ENCODE measurements around the gene HAVCR2.

HAVCR2 gene

DNA sequence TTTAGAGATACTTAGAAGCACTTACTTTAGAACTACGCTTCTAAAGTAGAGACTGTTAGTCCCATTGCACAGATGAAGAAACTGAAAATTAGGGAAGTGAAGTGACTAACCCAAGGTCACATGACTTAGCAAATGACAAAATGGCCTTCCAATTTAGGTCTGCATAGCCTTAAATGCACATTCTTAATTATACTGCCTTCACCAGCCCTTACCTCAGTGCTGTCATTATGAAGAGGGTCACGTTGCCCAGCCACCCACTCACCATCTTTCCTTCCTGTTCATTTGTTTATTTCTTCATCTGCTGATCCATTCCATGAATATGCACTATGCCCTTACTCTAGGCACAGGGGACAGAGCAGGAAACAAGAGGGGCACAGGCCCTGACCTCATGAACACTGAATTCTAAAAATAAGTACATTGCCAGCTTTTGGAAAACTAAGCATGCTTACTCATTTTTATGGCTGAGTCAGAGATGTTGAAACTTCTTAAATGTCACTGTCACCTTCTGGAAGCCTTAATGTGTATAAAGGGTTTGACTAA lies 8.6 kb downstream of the HAVCR2 start:
- peaks cover 0 to 3% (median 0%) of the 10 kb centered on the region in 4 experiments for H3K4me1 ChIP-seq (ENCODE audit: control extremely low read depth in 1 of 4, control insufficient read depth in 4 of 4, insufficient read depth in 4 of 4, low read length in 3 of 4)
- CTCF ChIA-PET = no interaction called here
- peak in 2 of 3 donors; percentile 37 to 51 for DNase-seq
- no peaks in the 10 kb centered on the region for H3K27me3 ChIP-seq (replicated peaks in 2 of 5; ENCODE audit: control insufficient read depth in 4 of 5, insufficient read depth in 5 of 5, low read length in 4 of 5)
- WGBS (ENCODE audit: insufficient coverage) = 86% methylated on average over 2 of the region's 2 CpGs
- no peak overlapping the region for H3K27ac ChIP-seq (ENCODE audit: insufficient read depth in 1 of 2, low read depth in 1 of 2, low read length in 2 of 2, poor library complexity in 1 of 2, severe bottlenecking in 2 of 2)
- H3K4me3 ChIP-seq (ENCODE audit: control insufficient read depth in 1 of 7, extremely low read depth in 1 of 7, insufficient read depth in 4 of 7, low read depth in 2 of 7, low read length in 6 of 7) = no peak overlapping the region
- POLR2A ChIA-PET = no interaction called here
- peaks cover 0 to 27% (median 0%) of the 10 kb centered on the region in 4 experiments for H3K36me3 ChIP-seq (ENCODE audit: control insufficient read depth in 4 of 4, insufficient read depth in 4 of 4, low read length in 3 of 4)
- H3K9me3 ChIP-seq (ENCODE audit: control extremely low read depth in 1 of 5, control insufficient read depth in 4 of 5, insufficient read depth in 2 of 5, low read depth in 1 of 5, low read length in 4 of 5) = no peaks in the 10 kb centered on the region

- DNase-seq = no peak
- Histone ChIP-seq H3K27me3 (replicated peaks in 2 of 5; ENCODE audit: control insufficient read depth in 4 of 5, insufficient read depth in 5 of 5, low read length in 4 of 5) (no peaks in the 10 kb centered on the region), H3K4me1 (ENCODE audit: control extremely low read depth in 1 of 4, control insufficient read depth in 4 of 4, insufficient read depth in 4 of 4, low read length in 3 of 4) (no peaks in the 10 kb centered on the region), H3K9me3 (ENCODE audit: control extremely low read depth in 1 of 5, control insufficient read depth in 4 of 5, insufficient read depth in 2 of 5, low read depth in 1 of 5, low read length in 4 of 5) (no peaks in the 10 kb centered on the region), H3K27ac (ENCODE audit: insufficient read depth in 1 of 2, low read depth in 1 of 2, low read length in 2 of 2, poor library complexity in 1 of 2, severe bottlenecking in 2 of 2) (no peak overlapping the region), H3K4me3 (ENCODE audit: control insufficient read depth in 1 of 7, extremely low read depth in 1 of 7, insufficient read depth in 4 of 7, low read depth in 2 of 7, low read length in 6 of 7) (no peak overlapping the region), H3K36me3 (ENCODE audit: control insufficient read depth in 4 of 4, insufficient read depth in 4 of 4, low read length in 3 of 4) (peaks cover 0 to 46% (median 4%) of the 10 kb centered on the region in 4 experiments)
- WGBS (ENCODE audit: insufficient coverage) = 100% methylated on average over 1 of the region's 3 CpGs
- ChIA-PET CTCF (no interaction called here), POLR2A (no interaction called here)
Observed at GRCh38 chr5:157088342-157088990, 20.4 kb downstream of the HAVCR2 start.

DNA sequence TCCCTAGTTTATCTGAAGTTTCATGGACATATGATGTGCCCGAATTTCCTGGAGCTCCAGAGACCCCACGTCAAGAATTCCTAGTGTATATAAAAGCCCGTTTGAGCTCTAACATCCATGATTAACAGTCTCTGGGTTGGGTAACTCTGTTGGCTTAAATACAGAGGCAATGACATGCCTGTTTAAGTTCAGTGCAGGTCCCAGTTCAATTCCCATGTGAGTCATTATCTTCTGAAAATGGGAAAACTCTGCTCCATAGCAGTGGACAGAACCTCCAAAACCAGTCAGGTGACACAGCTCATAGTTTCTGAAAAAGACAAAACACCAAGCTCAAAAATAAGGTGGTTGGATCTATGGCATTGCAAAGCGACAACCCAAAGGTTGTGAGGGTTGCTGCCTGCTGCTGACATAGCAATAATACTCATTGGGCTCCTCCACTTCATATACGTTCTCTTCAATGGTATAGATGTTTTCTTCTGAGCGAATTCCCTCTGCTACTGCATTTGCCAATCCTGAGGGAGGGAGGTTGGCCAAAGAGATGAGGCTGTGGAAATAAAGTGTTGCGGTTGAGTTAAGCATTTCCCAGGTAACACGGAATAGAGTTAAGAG lies 22.0 kb downstream of the HAVCR2 start:
- POLR2A ChIA-PET = no interaction called here
- Histone ChIP-seq H3K27ac (ENCODE audit: insufficient read depth in 1 of 2, low read depth in 1 of 2, low read length in 2 of 2, poor library complexity in 1 of 2, severe bottlenecking in 2 of 2) (no peak overlapping the region), H3K9me3 (ENCODE audit: control extremely low read depth in 1 of 5, control insufficient read depth in 4 of 5, insufficient read depth in 2 of 5, low read depth in 1 of 5, low read length in 4 of 5) (no peaks in the 10 kb centered on the region), H3K4me3 (ENCODE audit: control insufficient read depth in 1 of 7, extremely low read depth in 1 of 7, insufficient read depth in 4 of 7, low read depth in 2 of 7, low read length in 6 of 7) (no peak overlapping the region), H3K36me3 (ENCODE audit: control insufficient read depth in 4 of 4, insufficient read depth in 4 of 4, low read length in 3 of 4) (peaks cover 0 to 42% (median 4%) of the 10 kb centered on the region in 4 experiments), H3K27me3 (replicated peaks in 2 of 5; ENCODE audit: control insufficient read depth in 4 of 5, insufficient read depth in 5 of 5, low read length in 4 of 5) (no peaks in the 10 kb centered on the region), H3K4me1 (ENCODE audit: control extremely low read depth in 1 of 4, control insufficient read depth in 4 of 4, insufficient read depth in 4 of 4, low read length in 3 of 4) (no peaks in the 10 kb centered on the region)
- no peak for DNase-seq
- WGBS (ENCODE audit: insufficient coverage) = 100% methylated on average over 1 of the region's 8 CpGs
- CTCF ChIA-PET = no interaction called here

DNA sequence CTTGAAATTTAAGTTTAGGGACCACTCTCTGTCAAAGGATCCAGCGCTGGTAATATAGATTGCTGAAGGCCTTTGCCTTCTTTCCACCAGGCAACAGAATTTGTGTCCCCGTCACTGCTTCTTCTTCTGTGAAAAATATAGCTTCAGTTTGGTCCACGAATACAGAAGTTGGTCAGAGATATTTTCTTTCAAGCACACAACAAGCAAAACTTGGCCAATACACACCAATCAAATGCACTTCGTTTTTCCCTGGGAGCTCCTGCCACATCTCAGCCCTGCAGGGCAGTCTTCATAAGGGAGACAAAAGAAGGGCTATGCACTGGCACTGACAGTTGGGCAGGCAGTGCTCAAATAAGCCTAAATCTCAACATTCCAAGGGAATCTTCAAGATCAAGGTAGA lies 22.9 kb downstream of the HAVCR2 start:
- CTCF ChIA-PET = no interaction called here
- Histone ChIP-seq H3K27me3 (replicated peaks in 2 of 5; ENCODE audit: control insufficient read depth in 4 of 5, insufficient read depth in 5 of 5, low read length in 4 of 5) (no peaks in the 10 kb centered on the region), H3K4me1 (ENCODE audit: control extremely low read depth in 1 of 4, control insufficient read depth in 4 of 4, insufficient read depth in 4 of 4, low read length in 3 of 4) (no peaks in the 10 kb centered on the region), H3K36me3 (ENCODE audit: control insufficient read depth in 4 of 4, insufficient read depth in 4 of 4, low read length in 3 of 4) (peaks cover 0 to 38% (median 4%) of the 10 kb centered on the region in 4 experiments), H3K27ac (ENCODE audit: insufficient read depth in 1 of 2, low read depth in 1 of 2, low read length in 2 of 2, poor library complexity in 1 of 2, severe bottlenecking in 2 of 2) (no peak overlapping the region), H3K9me3 (ENCODE audit: control extremely low read depth in 1 of 5, control insufficient read depth in 4 of 5, insufficient read depth in 2 of 5, low read depth in 1 of 5, low read length in 4 of 5) (no peaks in the 10 kb centered on the region), H3K4me3 (ENCODE audit: control insufficient read depth in 1 of 7, extremely low read depth in 1 of 7, insufficient read depth in 4 of 7, low read depth in 2 of 7, low read length in 6 of 7) (no peak overlapping the region)
- POLR2A ChIA-PET = no interaction called here
- no peak for DNase-seq
- WGBS (ENCODE audit: insufficient coverage) = 97% methylated on average over 3 of the region's 4 CpGs

DNA sequence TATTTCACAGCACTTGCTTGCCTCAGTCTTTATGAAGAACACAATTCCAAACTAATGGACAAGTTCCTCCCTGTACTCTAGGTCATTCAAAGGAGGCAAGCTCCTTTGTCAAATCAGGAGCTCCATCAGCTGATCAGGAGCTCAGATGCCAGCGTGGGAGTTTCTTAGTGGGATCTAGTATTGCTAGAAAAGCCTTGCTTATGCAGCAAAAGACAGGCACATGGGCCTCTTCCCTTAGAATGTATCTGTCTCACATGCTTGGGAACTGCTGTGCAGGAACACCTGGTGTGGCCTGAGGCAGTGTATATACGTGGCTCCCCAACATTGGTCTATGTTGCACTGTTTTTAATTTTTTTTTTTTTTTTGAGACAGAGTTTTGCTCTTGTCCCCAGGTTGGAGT lies 28.6 kb downstream of the HAVCR2 start:
- ChIA-PET POLR2A (no interaction called here), CTCF (no interaction called here)
- no peak for DNase-seq
- no peak overlapping the region for H3K27ac ChIP-seq (ENCODE audit: insufficient read depth in 1 of 2, low read depth in 1 of 2, low read length in 2 of 2, poor library complexity in 1 of 2, severe bottlenecking in 2 of 2)
- H3K27me3 ChIP-seq (replicated peaks in 2 of 5; ENCODE audit: control insufficient read depth in 4 of 5, insufficient read depth in 5 of 5, low read length in 4 of 5) = no peaks in the 10 kb centered on the region
- no peaks in the 10 kb centered on the region for H3K9me3 ChIP-seq (ENCODE audit: control extremely low read depth in 1 of 5, control insufficient read depth in 4 of 5, insufficient read depth in 2 of 5, low read depth in 1 of 5, low read length in 4 of 5)
- no peaks in the 10 kb centered on the region for H3K4me1 ChIP-seq (ENCODE audit: control extremely low read depth in 1 of 4, control insufficient read depth in 4 of 4, insufficient read depth in 4 of 4, low read length in 3 of 4)
- no peak overlapping the region for H3K4me3 ChIP-seq (ENCODE audit: control insufficient read depth in 1 of 7, extremely low read depth in 1 of 7, insufficient read depth in 4 of 7, low read depth in 2 of 7, low read length in 6 of 7)
- WGBS (ENCODE audit: insufficient coverage) = 89% methylated on average over 1 of the region's 2 CpGs
- H3K36me3 ChIP-seq (ENCODE audit: control insufficient read depth in 4 of 4, insufficient read depth in 4 of 4, low read length in 3 of 4) = no peaks in the 10 kb centered on the region

- no peak for DNase-seq
Observed at GRCh38 chr5:157076558-157076957, 32.3 kb downstream of the HAVCR2 start.

GRCh38 chr5:157072508-157072907 lies 36.3 kb downstream of the HAVCR2 start:
- Histone ChIP-seq H3K36me3 (ENCODE audit: control insufficient read depth in 4 of 4, insufficient read depth in 4 of 4, low read length in 3 of 4) (no peaks in the 10 kb centered on the region), H3K4me1 (ENCODE audit: control extremely low read depth in 1 of 4, control insufficient read depth in 4 of 4, insufficient read depth in 4 of 4, low read length in 3 of 4) (no peaks in the 10 kb centered on the region), H3K9me3 (ENCODE audit: control extremely low read depth in 1 of 5, control insufficient read depth in 4 of 5, insufficient read depth in 2 of 5, low read depth in 1 of 5, low read length in 4 of 5) (no peaks in the 10 kb centered on the region), H3K4me3 (ENCODE audit: control insufficient read depth in 1 of 7, extremely low read depth in 1 of 7, insufficient read depth in 4 of 7, low read depth in 2 of 7, low read length in 6 of 7) (no peak overlapping the region), H3K27me3 (replicated peaks in 2 of 5; ENCODE audit: control insufficient read depth in 4 of 5, insufficient read depth in 5 of 5, low read length in 4 of 5) (no peaks in the 10 kb centered on the region), H3K27ac (ENCODE audit: insufficient read depth in 1 of 2, low read depth in 1 of 2, low read length in 2 of 2, poor library complexity in 1 of 2, severe bottlenecking in 2 of 2) (no peak overlapping the region)
- POLR2A ChIA-PET = no interaction called here
- WGBS (ENCODE audit: insufficient coverage) = 83% methylated on average over 2 of the region's 3 CpGs
- CTCF ChIA-PET = no interaction called here
- no peak for DNase-seq

More at GRCh38 chr5:157076558-157076957, 32.3 kb downstream of the HAVCR2 start:
- H3K4me3 ChIP-seq (ENCODE audit: control insufficient read depth in 1 of 7, extremely low read depth in 1 of 7, insufficient read depth in 4 of 7, low read depth in 2 of 7, low read length in 6 of 7) = no peak overlapping the region
- POLR2A ChIA-PET = no interaction called here
- no peaks in the 10 kb centered on the region for H3K36me3 ChIP-seq (ENCODE audit: control insufficient read depth in 4 of 4, insufficient read depth in 4 of 4, low read length in 3 of 4)
- CTCF ChIA-PET = interaction anchor here (1.4 kb wide), 1 partner anchor 13 kb away, joined by 3 read pairs; no protein-coding TSS in a partner anchor
- no peaks in the 10 kb centered on the region for H3K27me3 ChIP-seq (replicated peaks in 2 of 5; ENCODE audit: control insufficient read depth in 4 of 5, insufficient read depth in 5 of 5, low read length in 4 of 5)
- 100% methylated on average over 2 of the region's 4 CpGs for WGBS (ENCODE audit: insufficient coverage)
- H3K9me3 ChIP-seq (ENCODE audit: control extremely low read depth in 1 of 5, control insufficient read depth in 4 of 5, insufficient read depth in 2 of 5, low read depth in 1 of 5, low read length in 4 of 5) = no peaks in the 10 kb centered on the region
- H3K27ac ChIP-seq (ENCODE audit: insufficient read depth in 1 of 2, low read depth in 1 of 2, low read length in 2 of 2, poor library complexity in 1 of 2, severe bottlenecking in 2 of 2) = no peak overlapping the region
- no peaks in the 10 kb centered on the region for H3K4me1 ChIP-seq (ENCODE audit: control extremely low read depth in 1 of 4, control insufficient read depth in 4 of 4, insufficient read depth in 4 of 4, low read length in 3 of 4)
